ENCODE results near the gene PICK1.

Gene PICK1

GRCh38 chr22:38038426-38038825, 18.8 kb upstream of the PICK1 start:
- TF ChIP-seq CTCF (IDR thresholded peaks at IDR 0.05) = no peak
- TF ChIP-seq ZFX (IDR thresholded peaks at IDR 0.05; ENCODE audit: borderline replicate concordance) = no peak
- no peak overlapping the region for H3K27ac ChIP-seq

DNA sequence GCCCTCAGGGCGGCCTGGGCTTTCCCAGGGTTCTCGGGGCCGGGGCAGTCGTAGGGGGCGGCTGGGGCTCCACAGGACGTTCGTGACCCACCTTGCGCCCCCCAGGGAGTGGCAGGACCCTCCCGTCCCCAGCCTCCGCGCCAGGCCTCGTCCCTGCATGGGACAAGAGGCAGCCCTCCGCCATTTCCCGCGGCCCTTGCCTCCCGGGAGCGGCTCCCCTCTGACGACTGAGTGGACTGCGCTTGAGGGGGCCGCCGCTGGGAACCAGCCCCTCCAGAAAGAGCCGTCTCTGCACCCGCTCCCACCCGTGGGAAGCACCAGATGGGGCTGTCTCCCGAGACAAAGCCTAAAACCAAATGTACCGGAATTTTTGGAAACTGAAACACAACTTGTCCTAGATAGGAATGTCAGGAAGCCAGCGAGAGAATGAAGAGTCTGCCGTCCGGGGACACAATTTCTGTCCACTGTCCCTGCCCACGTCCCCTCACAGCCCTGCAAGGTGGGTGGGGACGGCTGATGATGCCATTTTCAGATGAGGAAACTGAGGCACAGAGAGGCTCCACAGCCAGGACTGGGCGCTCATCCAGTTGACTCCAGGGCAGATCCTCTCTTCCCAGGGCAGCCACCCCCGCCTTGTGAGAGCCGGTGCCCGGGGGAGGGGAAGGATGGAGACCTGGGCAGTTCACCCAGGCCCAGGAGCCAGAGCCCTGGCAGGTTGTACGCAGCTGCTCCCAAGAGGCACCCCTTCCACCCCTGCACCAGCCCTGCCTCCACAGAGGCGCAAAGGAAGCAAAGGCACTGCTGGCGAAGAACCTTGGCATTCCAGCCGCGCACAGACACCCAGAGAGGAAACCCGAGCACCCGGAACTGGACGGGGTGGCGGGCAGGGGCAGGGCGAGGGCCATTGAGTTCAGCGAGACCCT, 18.1 kb upstream of the PICK1 start:
- H3K27ac ChIP-seq = no peak overlapping the region
- TF ChIP-seq ZFX (IDR thresholded peaks at IDR 0.05; ENCODE audit: borderline replicate concordance) (no peak), CTCF (IDR thresholded peaks at IDR 0.05) (no peak)

DNA sequence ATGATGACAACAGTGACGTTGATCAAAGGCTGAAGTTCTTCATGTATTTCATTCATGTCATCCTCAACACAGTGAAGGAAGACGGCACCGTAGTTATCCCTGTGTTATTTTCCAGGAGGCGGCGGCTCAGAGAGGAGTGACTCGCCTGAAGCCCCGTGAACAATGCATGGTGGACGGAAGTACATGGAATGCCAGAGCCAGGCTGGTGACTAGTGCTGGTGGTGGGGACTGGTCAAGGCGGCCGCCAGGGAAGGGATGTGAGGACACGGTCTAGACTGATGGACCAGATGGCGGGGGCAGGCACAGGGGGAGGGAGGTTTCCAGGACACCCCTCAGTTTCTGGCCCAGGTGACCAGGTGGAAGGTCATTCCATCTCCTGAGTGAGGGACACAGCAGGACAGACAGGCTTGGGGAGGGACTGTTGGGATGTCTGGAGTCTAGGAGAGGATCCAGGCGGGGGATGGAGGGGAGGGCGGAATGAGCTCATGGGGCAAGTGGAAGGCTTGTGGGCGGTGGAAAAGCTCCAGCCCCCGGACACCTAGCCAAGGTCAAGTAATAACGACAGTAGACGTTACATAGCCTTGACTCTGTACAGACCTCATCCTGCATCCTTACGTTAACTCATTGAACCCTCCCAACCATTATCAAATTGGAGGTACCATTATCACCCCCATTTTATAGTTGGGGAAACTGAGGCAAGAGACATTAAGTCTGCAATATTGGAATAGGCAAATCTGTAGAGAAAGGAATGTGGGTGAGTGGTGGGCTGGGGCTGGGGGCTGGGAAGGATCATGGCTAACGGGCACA, 16.0 kb upstream of the PICK1 start:
- no peak for TF ChIP-seq ZFX (IDR thresholded peaks at IDR 0.05; ENCODE audit: borderline replicate concordance)
- no peak for TF ChIP-seq CTCF (IDR thresholded peaks at IDR 0.05)
- no peak overlapping the region for H3K27ac ChIP-seq

DNA sequence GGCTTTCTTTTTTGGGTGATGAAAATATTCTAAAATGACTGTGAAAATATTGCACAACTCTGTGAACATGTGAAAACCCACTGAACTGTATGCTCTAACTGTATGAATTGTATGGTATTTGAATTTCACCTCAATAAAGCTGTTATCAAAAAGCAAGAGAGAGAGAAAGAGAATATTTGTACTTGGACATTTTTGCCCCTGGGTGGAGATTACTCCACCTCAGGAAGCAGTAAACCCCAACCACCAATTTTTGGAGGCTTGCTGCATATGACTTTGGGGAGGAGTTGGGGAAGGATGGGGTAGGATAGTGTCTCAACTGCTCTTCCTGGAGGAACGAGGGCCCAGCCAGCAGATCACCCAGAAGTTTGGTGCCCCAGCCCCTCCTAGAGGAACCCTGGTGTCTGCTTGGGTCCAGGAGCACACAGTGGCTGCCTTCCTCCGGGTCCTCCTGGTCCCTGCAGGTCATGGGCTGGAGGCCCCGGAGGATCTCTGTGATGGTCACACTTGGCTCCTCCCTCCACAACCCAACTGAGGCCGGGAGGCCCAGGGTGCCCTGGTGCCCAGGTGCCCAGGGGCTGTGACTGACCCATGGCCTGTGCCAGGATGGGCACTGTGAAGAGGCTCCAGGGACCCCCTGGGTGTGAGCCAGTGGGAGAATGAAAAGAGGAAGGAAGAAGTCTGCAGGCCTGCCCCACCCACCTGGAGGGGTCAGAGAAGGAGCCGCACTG, 15.3 kb upstream of the PICK1 start:
- TF ChIP-seq ZFX (IDR thresholded peaks at IDR 0.05; ENCODE audit: borderline replicate concordance) (no peak), CTCF (IDR thresholded peaks at IDR 0.05) (no peak)
- H3K27ac ChIP-seq = no peak overlapping the region

DNA sequence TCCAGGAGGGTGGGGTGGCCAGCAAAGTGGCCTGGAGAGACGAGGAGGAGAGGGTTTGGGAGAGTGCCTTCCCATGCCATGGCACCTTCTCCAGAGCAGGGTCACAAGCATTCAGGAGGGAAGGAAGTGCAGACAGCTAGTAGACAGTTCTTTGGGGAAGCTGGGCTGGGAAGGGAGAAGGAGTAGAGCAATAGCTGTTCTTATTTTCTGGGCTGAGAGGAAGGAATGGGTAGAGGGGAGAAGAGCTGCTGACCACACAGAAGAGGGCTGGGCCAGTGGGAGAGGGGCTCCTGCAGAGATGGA, 14.8 kb upstream of the PICK1 start:
- TF ChIP-seq CTCF (IDR thresholded peaks at IDR 0.05) (no peak), ZFX (IDR thresholded peaks at IDR 0.05; ENCODE audit: borderline replicate concordance) (no peak)
- no peak overlapping the region for H3K27ac ChIP-seq

GRCh38 chr22:38043151-38044039, 13.8 kb upstream of the PICK1 start:
- TF ChIP-seq ZFX (IDR thresholded peaks at IDR 0.05; ENCODE audit: borderline replicate concordance) = no peak
- no peak for TF ChIP-seq CTCF (IDR thresholded peaks at IDR 0.05)
- no peak overlapping the region for H3K27ac ChIP-seq

All from 22Rv1 (cell line).